MM.1S (cell line): ENCODE results near the gene ZBTB46.

Experiments
- DNase-seq: peaks from one replicate; pipeline ENCODE4 v3.0.0-alpha.2; 2015
- H2AFZ ChIP-seq: fragments of 300-600 bp; sonication (generic); 2 replicates; pipeline ENCODE4 v1.6.0; 2016; ENCODE audit warnings: antibody characterized with exemption, low read length
- H3F3A ChIP-seq: fragments of 300-600 bp; sonication (generic); 2 replicates; pipeline ENCODE4 v1.6.1; 2016; ENCODE audit warnings: mild to moderate bottlenecking, antibody characterized with exemption, low read length, moderate library complexity, mixed read lengths; ENCODE audit not compliant: insufficient read depth
- H3K27ac ChIP-seq: fragments of 300-600 bp; sonication (generic); 2 replicates; pipeline ENCODE4 v1.5.1; 2016; ENCODE audit warnings: mild to moderate bottlenecking, low read length
- H3K27me3 ChIP-seq: fragments of 300-600 bp; sonication (generic); replicated peaks from 2 replicates; pipeline ENCODE4 v1.6.0; 2016; ENCODE audit warnings: low read length; ENCODE audit not compliant: insufficient read depth
- H3K36me3 ChIP-seq: fragments of 300-600 bp; sonication (generic); replicated peaks from 2 replicates; pipeline ENCODE4 v1.6.1; 2016; ENCODE audit warnings: mild to moderate bottlenecking, low read length, mixed read lengths; ENCODE audit not compliant: insufficient read depth
- H3K4me1 ChIP-seq: fragments of 300-600 bp; sonication (generic); 2 replicates; pipeline ENCODE4 v1.6.1; 2016; ENCODE audit warnings: low read length, mixed read lengths
- H3K4me2 ChIP-seq: fragments of 300-600 bp; sonication (generic); 2 replicates; pipeline ENCODE4 v1.6.0; 2016; ENCODE audit warnings: low read depth, low read length
- H3K4me3 ChIP-seq: fragments of 300-600 bp; sonication (generic); 2 replicates; pipeline ENCODE4 v1.5.1; 2016; ENCODE audit warnings: low read length, mixed read lengths
- H3K79me2 ChIP-seq: fragments of 300-600 bp; sonication (generic); 2 replicates; pipeline ENCODE4 v1.6.1; 2016; ENCODE audit warnings: mixed run types, low read length, mixed read lengths
- H3K9ac ChIP-seq: fragments of 300-600 bp; sonication (generic); 2 replicates; pipeline ENCODE4 v1.6.1; 2016; ENCODE audit warnings: low read length, mixed read lengths
- H3K9me2 ChIP-seq: fragments of 300-600 bp; sonication (generic); replicated peaks from 2 replicates; pipeline ENCODE4 v1.6.1; 2016; ENCODE audit warnings: mild to moderate bottlenecking, low read length, mixed read lengths; ENCODE audit not compliant: insufficient read depth
- H3K9me3 ChIP-seq: fragments of 300-600 bp; sonication (generic); replicated peaks from 2 replicates; pipeline ENCODE4 v1.6.1; 2016; ENCODE audit warnings: mild to moderate bottlenecking, low read length, mixed read lengths; ENCODE audit not compliant: insufficient read depth
- H4K20me1 ChIP-seq: fragments of 300-600 bp; sonication (generic); 2 replicates; pipeline ENCODE4 v1.6.1; 2016; ENCODE audit warnings: mild to moderate bottlenecking, low read length, moderate library complexity, mixed read lengths; ENCODE audit not compliant: insufficient read depth
- CTCF ChIP-seq: fragments of 300-600 bp; sonication (generic); IDR thresholded peaks from 2 replicates; pipeline ENCODE4 v1.5.1; 2016; ENCODE audit warnings: antibody characterized with exemption, low read length, mixed read lengths
- EZH2 ChIP-seq: fragments of 300-600 bp; sonication (generic); optimal IDR thresholded peaks from 2 replicates; pipeline ENCODE3; 2017; ENCODE audit warnings: low read depth, mild to moderate bottlenecking, antibody characterized with exemption, low read length, mixed read lengths
- EZH2phosphoT487 ChIP-seq: fragments of 300-600 bp; sonication (generic); IDR thresholded peaks from 2 replicates; pipeline ENCODE4 v1.6.1; 2018; ENCODE audit warnings: antibody characterized with exemption, low read length

Gene ZBTB46

GRCh38 chr20:63703471-63703975 is 127.5 kb downstream of the ZBTB46 start:
- TF ChIP-seq EZH2phosphoT487: no peak
- no peak for TF ChIP-seq EZH2
- TF ChIP-seq CTCF: no peak
- no peaks in the 10 kb centered on the region for H3K9me3 ChIP-seq
- no peaks in the 10 kb centered on the region for H3K9me2 ChIP-seq
- no peak overlapping the region for H3K4me3 ChIP-seq
- H3K4me2 ChIP-seq: no peak overlapping the region
- H3K79me2 ChIP-seq: peaks cover 42% of the 10 kb centered on the region
- H2AFZ ChIP-seq: no peak overlapping the region
- no peak for DNase-seq
- no peak overlapping the region for H3K9ac ChIP-seq
- H3K4me1 ChIP-seq: peaks cover 6% of the 10 kb centered on the region
- no peaks in the 10 kb centered on the region; the same call in 1 of the 2 replicates for H3K36me3 ChIP-seq
- H3F3A ChIP-seq: peaks cover 9% of the 10 kb centered on the region; the same call in 1 of the 2 replicates
- H3K27ac ChIP-seq: no peak overlapping the region
- peaks cover 4% of the 10 kb centered on the region; the same call in 1 of the 2 replicates for H4K20me1 ChIP-seq
- H3K27me3 ChIP-seq: no peaks in the 10 kb centered on the region

GRCh38 chr20:63702751-63703470 is 128.2 kb downstream of the ZBTB46 start:
- H2AFZ ChIP-seq: no peak overlapping the region

GRCh38 chr20:63702036-63702665 is 128.9 kb downstream of the ZBTB46 start:
- Histone ChIP-seq H3K4me3 (no peak overlapping the region), H3K36me3 (no peaks in the 10 kb centered on the region; the same call in 1 of the 2 replicates), H2AFZ (no peak overlapping the region), H3F3A (peaks cover 7% of the 10 kb centered on the region; the same call in 1 of the 2 replicates), H3K79me2 (peaks cover 33% of the 10 kb centered on the region), H3K9ac (no peak overlapping the region), H3K27me3 (no peaks in the 10 kb centered on the region), H3K4me2 (no peak overlapping the region), H3K27ac (no peak overlapping the region), H3K9me2 (no peaks in the 10 kb centered on the region), H3K9me3 (no peaks in the 10 kb centered on the region), H4K20me1 (peaks cover 4% of the 10 kb centered on the region; the same call in 1 of the 2 replicates), H3K4me1 (peaks cover 6% of the 10 kb centered on the region)
- DNase-seq: no peak
- TF ChIP-seq EZH2phosphoT487 (no peak), CTCF (no peak), EZH2 (no peak)

More at GRCh38 chr20:63702751-63703470, 128.2 kb downstream of the ZBTB46 start:
- no peaks in the 10 kb centered on the region for H3K9me2 ChIP-seq
- no peak overlapping the region for H3K4me2 ChIP-seq
- H3K4me1 ChIP-seq: peaks cover 6% of the 10 kb centered on the region
- H3K9ac ChIP-seq: no peak overlapping the region
- no peak overlapping the region for H3K27ac ChIP-seq
- H3F3A ChIP-seq: peaks cover 9% of the 10 kb centered on the region; the same call in 1 of the 2 replicates
- H3K9me3 ChIP-seq: no peaks in the 10 kb centered on the region
- DNase-seq: no peak
- no peaks in the 10 kb centered on the region for H3K27me3 ChIP-seq
- H3K4me3 ChIP-seq: no peak overlapping the region
- no peaks in the 10 kb centered on the region; the same call in 1 of the 2 replicates for H3K36me3 ChIP-seq
- TF ChIP-seq EZH2 (no peak), EZH2phosphoT487 (no peak), CTCF (no peak)
- H3K79me2 ChIP-seq: peaks cover 39% of the 10 kb centered on the region
- peaks cover 4% of the 10 kb centered on the region; the same call in 1 of the 2 replicates for H4K20me1 ChIP-seq
